ENCODE measurements around the gene TMEM91. TPM values are rescaled to one million over a fixed set of nuclear protein-coding genes. Genes with fewer than 3 reads are reported as not detected.

TMEM91 gene
- total and polyA plus RNA-seq, 2 of the 13 experiments (the other 11 are each of a cell fraction or from before 2014, with no cell fraction given), result 6.3 to 10.3 TPM

GRCh38 chr19:41424335-41425173 lies 48.2 kb downstream of the TMEM91 start (continued):
- peak; percentile 47; the same call in 1 of the 2 replicates for TF ChIP-seq HOXA3 (CRISPR knock-in tag; IDR thresholded peaks at IDR 0.05)
- no peak for TF ChIP-seq ZNF761 (CRISPR knock-in tag; conservative IDR thresholded peaks at IDR 0.05)
- TF ChIP-seq IRF9 (CRISPR knock-in tag; IDR thresholded peaks at IDR 0.05; ENCODE audit: borderline replicate concordance), result no peak
- 0 out of 2 replicates have a peak, but pooled peaks have one; percentile 20 for TF ChIP-seq FOXA3 (CRISPR knock-in tag; IDR thresholded peaks at IDR 0.05)
- TF ChIP-seq RAD21 (CRISPR knock-in tag; IDR thresholded peaks at IDR 0.05), result no peak
- TF ChIP-seq, protein P1, sequence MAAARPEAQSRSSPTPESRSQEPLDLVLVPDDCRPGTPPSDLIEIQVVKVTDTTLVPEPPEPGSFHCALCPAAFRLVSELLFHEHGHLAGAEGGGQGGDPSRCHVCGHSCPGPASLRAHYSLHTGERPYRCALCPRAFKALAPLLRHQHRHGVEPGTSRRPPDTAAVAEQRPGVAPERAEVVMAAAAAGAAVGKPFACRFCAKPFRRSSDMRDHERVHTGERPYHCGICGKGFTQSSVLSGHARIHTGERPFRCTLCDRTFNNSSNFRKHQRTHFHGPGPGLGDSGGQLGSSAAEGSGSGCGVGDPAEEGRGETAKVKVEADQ (CRISPR knock-in tag; IDR thresholded peaks at IDR 0.05; ENCODE audit: borderline replicate concordance), result no peak
- no peak for TF ChIP-seq ZC3H4 (CRISPR knock-in tag; IDR thresholded peaks at IDR 0.05; ENCODE audit: borderline replicate concordance)
- TF ChIP-seq RELA (CRISPR knock-in tag; IDR thresholded peaks at IDR 0.05), result no peak
- no peak for TF ChIP-seq PTBP1 (IDR thresholded peaks at IDR 0.05; ENCODE audit: low read depth, low read length, poor library complexity, severe bottlenecking)
- TF ChIP-seq MIXL1 (CRISPR knock-in tag; IDR thresholded peaks at IDR 0.05), result no peak
- TF ChIP-seq ZNF788 (CRISPR knock-in tag; IDR thresholded peaks at IDR 0.05; ENCODE audit: borderline replicate concordance), result peak; percentile 37; the same call in 1 of the 2 replicates
- peak; percentile 65 for TF ChIP-seq NCOA2 (CRISPR knock-in tag; IDR thresholded peaks at IDR 0.05)
- no peak for TF ChIP-seq CCAR2 (optimal IDR thresholded peaks at IDR 0.05; ENCODE audit: low read depth, low read length)
- no peak for TF ChIP-seq ZNF564 (CRISPR knock-in tag; IDR thresholded peaks at IDR 0.05)
- no peak for TF ChIP-seq ZNF781 (CRISPR knock-in tag; IDR thresholded peaks at IDR 0.05; ENCODE audit: borderline replicate concordance, not compliant biosample characterization)
- TF ChIP-seq E2F2 (CRISPR knock-in tag; IDR thresholded peaks at IDR 0.05; ENCODE audit: borderline replicate concordance), result no peak
- TF ChIP-seq ZNF639 (CRISPR knock-in tag; conservative IDR thresholded peaks at IDR 0.05), result no peak
- TF ChIP-seq EP300 (IDR thresholded peaks at IDR 0.05; ENCODE audit: low read depth in 2 of 2, low read length in 2 of 2), result peak in 1 of 2 experiments; percentile 57; a peak in 2 of 4 replicates
- no peak for TF ChIP-seq EP300 (CRISPR knock-in tag; IDR thresholded peaks at IDR 0.05; ENCODE audit: borderline replicate concordance)
- TF ChIP-seq, protein P2, sequence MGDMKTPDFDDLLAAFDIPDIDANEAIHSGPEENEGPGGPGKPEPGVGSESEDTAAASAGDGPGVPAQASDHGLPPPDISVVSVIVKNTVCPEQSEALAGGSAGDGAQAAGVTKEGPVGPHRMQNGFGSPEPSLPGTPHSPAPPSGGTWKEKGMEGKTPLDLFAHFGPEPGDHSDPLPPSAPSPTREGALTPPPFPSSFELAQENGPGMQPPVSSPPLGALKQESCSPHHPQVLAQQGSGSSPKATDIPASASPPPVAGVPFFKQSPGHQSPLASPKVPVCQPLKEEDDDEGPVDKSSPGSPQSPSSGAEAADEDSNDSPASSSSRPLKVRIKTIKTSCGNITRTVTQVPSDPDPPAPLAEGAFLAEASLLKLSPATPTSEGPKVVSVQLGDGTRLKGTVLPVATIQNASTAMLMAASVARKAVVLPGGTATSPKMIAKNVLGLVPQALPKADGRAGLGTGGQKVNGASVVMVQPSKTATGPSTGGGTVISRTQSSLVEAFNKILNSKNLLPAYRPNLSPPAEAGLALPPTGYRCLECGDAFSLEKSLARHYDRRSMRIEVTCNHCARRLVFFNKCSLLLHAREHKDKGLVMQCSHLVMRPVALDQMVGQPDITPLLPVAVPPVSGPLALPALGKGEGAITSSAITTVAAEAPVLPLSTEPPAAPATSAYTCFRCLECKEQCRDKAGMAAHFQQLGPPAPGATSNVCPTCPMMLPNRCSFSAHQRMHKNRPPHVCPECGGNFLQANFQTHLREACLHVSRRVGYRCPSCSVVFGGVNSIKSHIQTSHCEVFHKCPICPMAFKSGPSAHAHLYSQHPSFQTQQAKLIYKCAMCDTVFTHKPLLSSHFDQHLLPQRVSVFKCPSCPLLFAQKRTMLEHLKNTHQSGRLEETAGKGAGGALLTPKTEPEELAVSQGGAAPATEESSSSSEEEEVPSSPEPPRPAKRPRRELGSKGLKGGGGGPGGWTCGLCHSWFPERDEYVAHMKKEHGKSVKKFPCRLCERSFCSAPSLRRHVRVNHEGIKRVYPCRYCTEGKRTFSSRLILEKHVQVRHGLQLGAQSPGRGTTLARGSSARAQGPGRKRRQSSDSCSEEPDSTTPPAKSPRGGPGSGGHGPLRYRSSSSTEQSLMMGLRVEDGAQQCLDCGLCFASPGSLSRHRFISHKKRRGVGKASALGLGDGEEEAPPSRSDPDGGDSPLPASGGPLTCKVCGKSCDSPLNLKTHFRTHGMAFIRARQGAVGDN (CRISPR knock-in tag; IDR thresholded peaks at IDR 0.05), result peak; percentile 49
- no peak for TF ChIP-seq ZNF780A (CRISPR knock-in tag; IDR thresholded peaks at IDR 0.05)

All from HepG2 (cell line).